Mesenchymal stem cell (in vitro differentiated cells and primary cell): Measurements from ENCODE around the gene CARD19.

ENCODE experiments used
- DNase-seq: peaks from one replicate; pipeline ENCODE4 v3.0.0-alpha.2; 2013
- H2AFZ ChIP-seq: one replicate; pipeline ENCODE4 v1.6.1; 2013; ENCODE audit warnings: low read depth, mild to moderate bottlenecking, control low read depth, inconsistent platforms, low read length, moderate library complexity
- H2AK5ac ChIP-seq: 2 replicates; pipeline ENCODE4 v1.6.1; 2013; ENCODE audit warnings: low read length, moderate library complexity, mild to moderate bottlenecking, inconsistent platforms; ENCODE audit not compliant: severe bottlenecking
- H2BK120ac ChIP-seq: one replicate; pipeline ENCODE4 v1.6.1; 2013; ENCODE audit warnings: low read depth, mild to moderate bottlenecking, inconsistent platforms, low read length, moderate library complexity
- H2BK12ac ChIP-seq, 2 experiments: one replicate each; pipeline ENCODE4 v1.6.1; 2013; ENCODE audit warnings: inconsistent platforms in 2 of 2, low read length in 2 of 2, mild to moderate bottlenecking in 2 of 2, moderate library complexity in 2 of 2, control low read depth in 1 of 2
- H2BK15ac ChIP-seq: one replicate; pipeline ENCODE4 v1.6.1; 2013; ENCODE audit warnings: mild to moderate bottlenecking, low read depth, inconsistent platforms; ENCODE audit not compliant: poor library complexity, severe bottlenecking
- H2BK5ac ChIP-seq: 2 replicates; pipeline ENCODE4 v1.6.1; 2013; ENCODE audit warnings: low read depth, mild to moderate bottlenecking, low read length, control low read depth, inconsistent platforms; ENCODE audit not compliant: poor library complexity, severe bottlenecking
- H3K14ac ChIP-seq, 2 experiments: one replicate each; pipeline ENCODE4 v1.6.1; 2013; ENCODE audit warnings: inconsistent platforms in 2 of 2, low read length in 2 of 2, control low read depth in 1 of 2, mild to moderate bottlenecking in 1 of 2, moderate library complexity in 1 of 2
- H3K18ac ChIP-seq, 2 experiments: one replicate each; pipeline ENCODE4 v1.6.1; 2013; ENCODE audit warnings: inconsistent platforms in 2 of 2, low read length in 2 of 2, control low read depth in 1 of 2, low read depth in 1 of 2, mild to moderate bottlenecking in 1 of 2
- H3K23ac ChIP-seq, 2 experiments: one replicate each; pipeline ENCODE4 v1.6.1; 2013; ENCODE audit warnings: inconsistent platforms in 2 of 2, low read length in 2 of 2, mild to moderate bottlenecking in 2 of 2, moderate library complexity in 2 of 2, control low read depth in 1 of 2
- H3K27ac ChIP-seq: 2 replicates; pipeline ENCODE4 v1.5.1; 2013; ENCODE audit warnings: mild to moderate bottlenecking, moderate library complexity, low read length, control low read depth, inconsistent platforms; ENCODE audit not compliant: poor library complexity, severe bottlenecking
- H3K27me3 ChIP-seq, 2 experiments: 2 replicates each; pipeline versions ENCODE4 v1.6.1 to v1.7.0; 2013; ENCODE audit warnings: low read length in 2 of 2, mild to moderate bottlenecking in 2 of 2, moderate library complexity in 2 of 2, control low read depth in 1 of 2, inconsistent platforms in 1 of 2; ENCODE audit not compliant: control insufficient read depth in 1 of 2, insufficient read depth in 1 of 2
- H3K36me3 ChIP-seq, 2 experiments: 2 replicates each; pipeline versions ENCODE4 v1.6.1 to v1.7.0; 2013; ENCODE audit warnings: low read length in 2 of 2, control low read depth in 1 of 2, inconsistent platforms in 1 of 2, low read depth in 1 of 2, mild to moderate bottlenecking in 1 of 2; ENCODE audit not compliant: insufficient read depth in 2 of 2, control insufficient read depth in 1 of 2
- H3K4ac ChIP-seq, 2 experiments: one replicate each; pipeline ENCODE4 v1.6.1; 2013; ENCODE audit warnings: inconsistent platforms in 2 of 2, low read length in 2 of 2, mild to moderate bottlenecking in 2 of 2, moderate library complexity in 2 of 2, control low read depth in 1 of 2, low read depth in 1 of 2
- H3K4me1 ChIP-seq: 2 replicates; pipeline ENCODE4 v1.6.1; 2013; ENCODE audit warnings: low read depth, low read length, control low read depth; ENCODE audit not compliant: control insufficient read depth, insufficient read depth
- H3K4me2 ChIP-seq: 2 replicates; pipeline ENCODE4 v1.6.1; 2013; ENCODE audit warnings: low read length, mild to moderate bottlenecking, inconsistent platforms; ENCODE audit not compliant: poor library complexity, severe bottlenecking
- H3K4me3 ChIP-seq, 2 experiments: 2 replicates each; pipeline versions ENCODE4 v1.5.1 to v1.7.0; 2013; ENCODE audit warnings: low read length in 2 of 2, mild to moderate bottlenecking in 2 of 2, control low read depth in 1 of 2, low read depth in 1 of 2; ENCODE audit not compliant: insufficient read depth in 1 of 2
- H3K79me1 ChIP-seq: replicated peaks from 2 replicates; pipeline ENCODE4 v1.6.1; 2013; ENCODE audit warnings: mild to moderate bottlenecking, control low read depth, low read length, inconsistent platforms; ENCODE audit not compliant: poor library complexity, severe bottlenecking
- H3K9ac ChIP-seq: 2 replicates; pipeline ENCODE4 v1.7.0; 2013; ENCODE audit warnings: mild to moderate bottlenecking, low read length, moderate library complexity
- H3K9me3 ChIP-seq: 2 replicates; pipeline ENCODE4 v1.7.0; 2013; ENCODE audit warnings: mild to moderate bottlenecking, low read length; ENCODE audit not compliant: control insufficient read depth
- H4K8ac ChIP-seq: one replicate; pipeline ENCODE4 v1.6.1; 2013; ENCODE audit warnings: inconsistent platforms, mild to moderate bottlenecking, low read length, moderate library complexity
- H4K91ac ChIP-seq: one replicate; pipeline ENCODE4 v1.6.1; 2013; ENCODE audit warnings: mild to moderate bottlenecking, low read length, inconsistent platforms
- WGBS: methylation state at CpG from one replicate; pipeline ENCODE4 v1.1.7; 2013; ENCODE audit warnings: mixed read lengths; 5-methylcytosine and 5-hydroxymethylcytosine counted together

CARD19 gene

GRCh38 chr9:93065135-93065720 is 30.8 kb upstream of the CARD19 start:
- Histone ChIP-seq H2BK12ac (no peak overlapping the region), H3K4me3 (no peak overlapping the region), H3K9ac (no peak overlapping the region), H3K4me1 (peaks cover 2% of the 10 kb centered on the region), H3K27ac (no peak overlapping the region), H3K23ac (no peak overlapping the region), H3K79me1 (no peaks in the 10 kb centered on the region), H3K36me3 (no peaks in the 10 kb centered on the region), H4K8ac (no peak overlapping the region), H2BK15ac (no peak overlapping the region), H3K18ac (no peak overlapping the region), H3K4ac (no peak overlapping the region), H2AFZ (no peak overlapping the region), H4K91ac (no peak overlapping the region), H3K9me3 (no peaks in the 10 kb centered on the region), H2AK5ac (no peak overlapping the region), H3K27me3 (peaks cover 0 to 34% of the 10 kb centered on the region in 2 experiments), H2BK120ac (no peak overlapping the region), H3K14ac (no peak overlapping the region), H2BK5ac (no peak overlapping the region), H3K4me2 (no peak overlapping the region)
- DNase-seq: no peak
- 92% methylated on average over 11 of the region's 15 CpGs for whole genome bisulfite sequencing

- no peak overlapping the region for H4K8ac ChIP-seq
- H2BK5ac ChIP-seq: no peak overlapping the region
- H2AK5ac ChIP-seq: no peak overlapping the region
- H3K79me1 ChIP-seq: no peaks in the 10 kb centered on the region
- H3K23ac ChIP-seq: no peak overlapping the region
- DNase-seq: peak; percentile 29
- no peak overlapping the region for H3K4me2 ChIP-seq
- H3K27me3 ChIP-seq: peaks cover 0 to 17% of the 10 kb centered on the region in 2 experiments
- H3K4me3 ChIP-seq: no peak overlapping the region
- H3K4me1 ChIP-seq: no peaks in the 10 kb centered on the region
- no peak overlapping the region for H3K14ac ChIP-seq
- H2BK120ac ChIP-seq: no peak overlapping the region
- no peak overlapping the region for H3K4ac ChIP-seq
- 81% methylated on average over 3 of the region's 3 CpGs for WGBS
- no peak overlapping the region for H3K27ac ChIP-seq
- no peaks in the 10 kb centered on the region for H3K9me3 ChIP-seq
- no peak overlapping the region for H3K18ac ChIP-seq
- no peak overlapping the region for H2BK15ac ChIP-seq
- no peak overlapping the region for H4K91ac ChIP-seq
- no peak overlapping the region for H3K9ac ChIP-seq
- H2AFZ ChIP-seq: no peak overlapping the region
- H3K36me3 ChIP-seq: no peaks in the 10 kb centered on the region
- H2BK12ac ChIP-seq: no peak overlapping the region
Observed at GRCh38 chr9:93066978-93067603, 28.9 kb upstream of the CARD19 start.

- no peak overlapping the region for H2BK5ac ChIP-seq
- H3K4me1 ChIP-seq: no peaks in the 10 kb centered on the region
- H2AFZ ChIP-seq: no peak overlapping the region
- no peak overlapping the region for H4K91ac ChIP-seq
- H4K8ac ChIP-seq: no peak overlapping the region
- no peak overlapping the region for H3K4me3 ChIP-seq
- H2BK15ac ChIP-seq: no peak overlapping the region
- no peak overlapping the region for H2AK5ac ChIP-seq
- no peak overlapping the region for H3K4me2 ChIP-seq
- no peak overlapping the region for H3K18ac ChIP-seq
- H3K27ac ChIP-seq: no peak overlapping the region
- H3K27me3 ChIP-seq: no peaks in the 10 kb centered on the region
- no peak for DNase-seq
- no peak overlapping the region for H3K4ac ChIP-seq
- no peaks in the 10 kb centered on the region for H3K9me3 ChIP-seq
- H2BK120ac ChIP-seq: no peak overlapping the region
- no peak overlapping the region for H3K14ac ChIP-seq
- H3K36me3 ChIP-seq: no peaks in the 10 kb centered on the region
- no peak overlapping the region for H2BK12ac ChIP-seq
- no peak overlapping the region for H3K9ac ChIP-seq
- H3K79me1 ChIP-seq: no peaks in the 10 kb centered on the region
- 98% methylated on average over 3 of the region's 4 CpGs for WGBS
- H3K23ac ChIP-seq: no peak overlapping the region
Observed at GRCh38 chr9:93068956-93069355, 27.1 kb upstream of the CARD19 start.

GRCh38 chr9:93071464-93071863 is 24.6 kb upstream of the CARD19 start:
- WGBS: 86% methylated on average over 7 of the region's 7 CpGs
- H2AK5ac ChIP-seq: no peak overlapping the region

More at GRCh38 chr9:93071464-93071863, 24.6 kb upstream of the CARD19 start:
- no peak overlapping the region for H3K4me2 ChIP-seq
- no peak overlapping the region for H3K18ac ChIP-seq
- H3K14ac ChIP-seq: no peak overlapping the region
- no peaks in the 10 kb centered on the region for H3K4me1 ChIP-seq
- no peaks in the 10 kb centered on the region for H3K9me3 ChIP-seq
- no peaks in the 10 kb centered on the region for H3K36me3 ChIP-seq
- no peak overlapping the region for H2BK120ac ChIP-seq
- no peak overlapping the region for H3K9ac ChIP-seq
- no peak overlapping the region for H3K4ac ChIP-seq
- H3K27me3 ChIP-seq: no peaks in the 10 kb centered on the region
- H2BK12ac ChIP-seq: no peak overlapping the region
- H4K91ac ChIP-seq: no peak overlapping the region
- H4K8ac ChIP-seq: no peak overlapping the region
- no peaks in the 10 kb centered on the region for H3K79me1 ChIP-seq
- DNase-seq: peak; percentile 28
- H3K4me3 ChIP-seq: no peak overlapping the region
- no peak overlapping the region for H3K23ac ChIP-seq
- no peak overlapping the region for H2AFZ ChIP-seq
- H2BK5ac ChIP-seq: no peak overlapping the region
- no peak overlapping the region for H3K27ac ChIP-seq
- no peak overlapping the region for H2BK15ac ChIP-seq
